ENCODE data around the gene FHOD1.

FHOD1 gene

DNA sequence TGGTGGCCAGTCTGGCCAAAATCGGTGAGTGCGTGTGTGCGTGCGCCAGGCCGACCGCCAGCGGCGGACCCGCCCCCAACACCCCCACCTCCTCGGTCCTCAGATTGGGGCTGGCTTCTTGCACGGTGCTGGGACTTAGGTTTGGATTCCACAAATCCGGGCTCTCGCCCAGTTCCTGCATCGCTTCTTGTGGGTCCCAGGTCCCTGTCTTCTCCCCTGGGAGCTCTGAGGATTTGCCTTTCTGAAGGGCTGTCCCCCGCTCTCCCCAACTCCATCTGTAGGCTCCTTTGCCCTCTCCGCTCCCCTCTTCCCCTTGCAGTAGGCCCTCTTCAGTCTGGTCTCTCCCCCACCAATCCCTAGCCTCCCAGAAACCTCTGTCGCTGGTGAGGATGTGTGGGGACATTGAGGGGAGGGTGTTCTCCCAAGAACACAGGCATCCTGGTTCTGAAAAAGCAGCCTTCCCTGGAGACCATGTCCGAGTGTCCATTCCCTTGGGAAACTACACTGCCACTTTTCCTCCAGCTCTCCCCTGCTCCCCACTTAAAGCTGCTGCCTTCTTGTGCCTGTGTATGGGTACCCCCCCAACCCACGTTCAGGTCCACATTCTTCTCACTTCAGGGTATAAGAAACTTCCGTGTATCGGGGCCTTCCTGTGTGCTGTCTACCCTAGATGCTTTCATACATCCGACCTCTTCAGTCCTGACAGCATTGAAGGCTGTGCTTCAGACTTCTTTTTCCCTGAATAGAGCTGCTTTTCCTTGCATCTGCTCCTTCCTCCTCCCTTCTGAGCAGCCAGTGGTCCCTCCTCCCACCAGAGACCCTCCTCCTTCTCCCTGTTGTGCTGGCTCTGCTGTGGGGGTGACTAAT is 2.1 kb upstream of the FHOD1 start:
- H3K27ac Mint-ChIP-seq = peak overlapping the region; percentile 74
- DNase-seq (ENCODE audit: low spot score) = no peak
- peak overlapping the region; percentile 76 for H3K4me3 Mint-ChIP-seq
- no peaks in the 10 kb centered on the region for H3K9me3 Mint-ChIP-seq
- peaks cover 27% of the 10 kb centered on the region for H3K4me1 Mint-ChIP-seq (ENCODE audit: low read depth)
- H3K27me3 Mint-ChIP-seq (ENCODE audit: low read depth) = peaks cover 16% of the 10 kb centered on the region
- no peaks in the 10 kb centered on the region for H3K36me3 Mint-ChIP-seq (ENCODE audit: low read depth)

DNA sequence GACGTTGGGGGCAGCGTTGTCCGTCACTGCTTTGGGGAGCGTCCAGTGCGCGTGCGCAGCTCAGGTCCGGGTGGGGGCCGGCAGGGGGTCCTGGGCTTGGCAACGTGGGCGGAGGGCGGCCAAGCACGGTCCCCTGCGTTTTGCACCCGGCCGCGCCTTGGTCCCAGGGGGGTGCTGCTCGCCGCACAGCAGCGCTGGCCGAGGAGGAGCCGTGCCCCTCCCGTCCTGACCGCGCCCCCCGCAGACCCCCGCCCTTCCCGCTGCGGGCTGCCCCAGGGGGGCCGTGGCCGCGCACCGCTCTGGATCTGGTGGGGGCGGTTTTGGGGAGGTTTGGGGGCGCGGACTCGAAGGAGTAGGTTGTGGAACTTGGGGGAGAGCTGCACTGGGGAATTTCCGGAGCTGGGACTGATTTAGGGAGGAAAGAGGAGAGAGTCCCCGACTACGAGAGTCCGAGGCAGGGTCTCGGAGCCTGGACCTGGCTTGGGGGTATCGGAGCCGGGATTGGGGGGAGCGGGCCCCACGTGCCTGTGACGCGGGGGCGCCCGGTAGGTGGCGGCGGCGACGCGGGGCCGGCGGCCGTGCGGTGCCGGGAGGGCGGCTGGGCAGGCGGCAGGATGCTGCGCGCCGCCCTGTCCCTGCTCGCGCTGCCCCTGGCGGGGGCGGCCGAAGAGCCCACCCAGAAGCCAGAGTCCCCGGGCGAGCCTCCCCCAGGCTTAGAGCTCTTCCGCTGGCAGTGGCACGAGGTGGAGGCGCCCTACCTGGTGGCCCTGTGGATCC is 1.3 kb upstream of the FHOD1 start, which contains the start of gene SLC9A5:
SLC9A5 (plus strand) TSS at position 579 of the 777 bp plus-strand sequence; CDS start at position 615, 36 bp downstream.
- H3K9me3 Mint-ChIP-seq = no peaks in the 10 kb centered on the region
- H3K36me3 Mint-ChIP-seq (ENCODE audit: low read depth) = no peaks in the 10 kb centered on the region
- H3K4me3 Mint-ChIP-seq = peak within 1 kb of the TSS; percentile 82
- peak; percentile 48 for DNase-seq (ENCODE audit: low spot score)
- H3K27me3 Mint-ChIP-seq (ENCODE audit: low read depth) = peaks cover 16% of the 10 kb centered on the region
- peak within 1 kb of the TSS; percentile 74 for H3K27ac Mint-ChIP-seq
- peaks cover 35% of the 10 kb centered on the region for H3K4me1 Mint-ChIP-seq (ENCODE audit: low read depth)

DNA sequence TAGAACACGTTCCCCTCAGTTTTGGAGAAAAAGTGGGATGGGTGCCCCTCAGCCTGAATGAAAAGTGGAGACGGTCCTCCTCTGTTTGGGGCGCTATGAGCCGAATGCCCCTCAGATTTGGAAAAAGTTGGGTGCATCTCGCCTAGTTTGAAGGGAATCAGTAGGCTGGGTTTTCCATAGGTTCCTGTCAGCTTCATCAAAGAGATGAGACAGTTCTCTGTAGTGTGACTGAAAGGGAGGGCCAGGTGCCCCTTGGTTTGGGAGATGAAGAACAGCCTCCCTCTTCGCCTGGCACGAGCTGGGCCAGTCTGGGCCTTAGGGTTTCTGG is 756 bp upstream of the FHOD1 start:
- H3K4me3 Mint-ChIP-seq = peak overlapping the region; percentile 82
- H3K27ac Mint-ChIP-seq = peak overlapping the region; percentile 71
- peaks cover 40% of the 10 kb centered on the region for H3K4me1 Mint-ChIP-seq (ENCODE audit: low read depth)
- DNase-seq (ENCODE audit: low spot score) = no peak
- no peaks in the 10 kb centered on the region for H3K9me3 Mint-ChIP-seq
- no peaks in the 10 kb centered on the region for H3K36me3 Mint-ChIP-seq (ENCODE audit: low read depth)
- H3K27me3 Mint-ChIP-seq (ENCODE audit: low read depth) = peaks cover 16% of the 10 kb centered on the region

DNA sequence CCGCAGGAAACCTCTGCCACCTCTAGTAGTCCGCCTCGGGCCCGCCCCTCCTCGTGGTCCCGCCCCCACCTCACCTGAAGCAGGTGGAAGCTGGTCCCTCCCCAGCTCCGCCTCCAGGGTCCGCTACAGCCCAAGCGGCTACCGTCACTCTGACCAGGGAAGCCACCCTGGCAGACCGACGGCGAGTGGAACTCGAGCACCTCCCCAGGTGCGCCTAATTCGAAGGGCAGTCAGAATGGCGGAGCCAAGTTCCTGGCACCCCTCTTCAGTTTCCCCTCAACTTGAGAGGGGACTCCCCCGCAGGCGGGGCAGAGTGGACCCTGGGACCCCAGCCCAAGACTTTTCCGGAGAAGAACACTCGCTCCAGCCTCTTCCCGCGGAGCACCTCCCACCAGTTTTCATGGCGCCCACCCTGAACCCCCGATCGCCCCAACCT is 507 bp downstream of the FHOD1 start:
- no peak for DNase-seq (ENCODE audit: low spot score)
- H3K27me3 Mint-ChIP-seq (ENCODE audit: low read depth) = peaks cover 16% of the 10 kb centered on the region
- H3K36me3 Mint-ChIP-seq (ENCODE audit: low read depth) = peaks cover 2% of the 10 kb centered on the region
- H3K9me3 Mint-ChIP-seq = no peaks in the 10 kb centered on the region
- peak overlapping the region; percentile 47 for H3K27ac Mint-ChIP-seq
- peaks cover 44% of the 10 kb centered on the region for H3K4me1 Mint-ChIP-seq (ENCODE audit: low read depth)
- peak overlapping the region; percentile 82 for H3K4me3 Mint-ChIP-seq

DNA sequence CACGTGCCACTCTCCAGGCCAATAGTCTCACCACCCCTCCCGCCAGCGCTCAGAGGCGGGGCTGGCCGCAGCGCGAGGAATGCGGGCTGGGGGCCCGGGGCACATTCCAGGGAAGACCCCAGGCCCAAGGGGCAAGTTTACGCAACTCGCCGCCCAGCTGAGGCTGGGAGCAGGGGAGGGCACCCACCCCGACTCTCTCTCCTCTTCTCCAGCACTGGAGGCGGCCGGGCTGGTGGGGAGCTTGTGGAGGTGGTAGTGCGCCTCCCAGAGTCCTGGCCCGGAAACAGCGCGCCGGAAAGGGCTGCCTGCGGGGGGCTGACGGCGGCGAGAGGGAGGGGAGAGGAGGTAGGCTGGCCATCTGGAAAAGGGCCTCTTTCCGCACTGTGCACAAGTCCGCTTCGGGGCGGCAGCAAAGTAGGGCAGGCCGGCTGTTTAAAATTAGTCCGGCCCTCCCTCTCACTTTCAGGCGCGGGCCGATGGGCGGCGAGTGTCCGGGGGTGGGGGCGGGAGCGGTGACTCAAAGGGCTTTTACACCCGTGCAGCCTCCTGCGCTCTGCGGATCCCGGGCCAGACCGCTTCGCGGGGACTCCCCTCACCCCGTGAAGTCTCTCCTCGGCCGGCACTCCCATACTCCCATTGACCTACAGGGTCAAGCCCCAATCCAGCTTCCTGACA is 1.1 kb downstream of the FHOD1 start:
- DNase-seq (ENCODE audit: low spot score) = peak; percentile 65
- Mint-ChIP-seq H3K4me1 (ENCODE audit: low read depth) (peaks cover 49% of the 10 kb centered on the region), H3K36me3 (ENCODE audit: low read depth) (peaks cover 5% of the 10 kb centered on the region), H3K27ac (no peak overlapping the region), H3K27me3 (ENCODE audit: low read depth) (peaks cover 16% of the 10 kb centered on the region), H3K9me3 (no peaks in the 10 kb centered on the region), H3K4me3 (peak overlapping the region; percentile 82)

DNA sequence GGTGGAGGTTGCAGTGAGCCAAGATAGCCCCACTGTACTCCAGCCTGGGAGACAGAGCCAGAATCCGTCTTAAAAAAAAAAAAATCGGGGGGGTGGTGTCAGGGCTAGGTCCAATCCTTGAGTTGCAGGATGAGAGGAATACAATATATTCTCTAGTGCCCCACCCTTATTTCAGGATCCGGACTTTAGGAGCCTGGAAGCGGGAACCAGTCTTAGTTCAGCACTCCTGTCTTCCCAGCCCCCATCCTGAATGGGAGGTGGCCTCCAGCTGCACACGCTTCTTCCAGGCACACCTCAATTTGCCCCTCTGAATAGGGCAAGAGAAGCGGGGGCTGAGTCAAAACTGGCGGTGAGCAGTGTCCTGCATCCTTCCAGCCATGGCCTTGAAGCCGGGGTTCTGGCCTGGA is 1.6 kb downstream of the FHOD1 start:
- no peaks in the 10 kb centered on the region for H3K9me3 Mint-ChIP-seq
- peak overlapping the region; percentile 14 for H3K27ac Mint-ChIP-seq
- H3K4me1 Mint-ChIP-seq (ENCODE audit: low read depth) = peaks cover 50% of the 10 kb centered on the region
- H3K27me3 Mint-ChIP-seq (ENCODE audit: low read depth) = peaks cover 16% of the 10 kb centered on the region
- H3K4me3 Mint-ChIP-seq = peak overlapping the region; percentile 72
- peaks cover 6% of the 10 kb centered on the region for H3K36me3 Mint-ChIP-seq (ENCODE audit: low read depth)
- DNase-seq (ENCODE audit: low spot score) = no peak

DNA sequence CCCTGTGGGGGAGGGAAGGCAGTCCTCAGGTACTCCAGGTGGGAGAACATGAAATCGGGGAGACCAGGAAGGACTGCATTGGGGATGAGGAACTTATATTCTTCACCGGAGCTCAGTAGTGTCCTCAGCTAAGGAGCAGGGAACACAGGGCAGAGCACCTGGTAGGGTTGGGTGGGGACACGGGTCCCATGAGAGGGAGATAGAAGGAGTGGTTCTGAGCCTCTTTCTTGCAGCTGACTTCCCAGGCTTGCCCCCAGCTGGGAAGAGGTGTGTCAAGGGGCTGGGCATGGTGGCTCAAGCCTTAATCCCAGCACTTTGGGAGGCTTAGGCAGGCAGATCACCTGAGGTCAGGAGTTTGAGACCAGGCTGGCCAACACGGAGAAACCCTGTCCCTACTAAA is 2.1 kb downstream of the FHOD1 start:
- DNase-seq (ENCODE audit: low spot score) = no peak
- H3K36me3 Mint-ChIP-seq (ENCODE audit: low read depth) = peaks cover 6% of the 10 kb centered on the region
- H3K4me3 Mint-ChIP-seq = peak overlapping the region; percentile 72
- peaks cover 50% of the 10 kb centered on the region for H3K4me1 Mint-ChIP-seq (ENCODE audit: low read depth)
- peak overlapping the region; percentile 89 for H3K27ac Mint-ChIP-seq
- H3K9me3 Mint-ChIP-seq = no peaks in the 10 kb centered on the region
- H3K27me3 Mint-ChIP-seq (ENCODE audit: low read depth) = peaks cover 14% of the 10 kb centered on the region

DNA sequence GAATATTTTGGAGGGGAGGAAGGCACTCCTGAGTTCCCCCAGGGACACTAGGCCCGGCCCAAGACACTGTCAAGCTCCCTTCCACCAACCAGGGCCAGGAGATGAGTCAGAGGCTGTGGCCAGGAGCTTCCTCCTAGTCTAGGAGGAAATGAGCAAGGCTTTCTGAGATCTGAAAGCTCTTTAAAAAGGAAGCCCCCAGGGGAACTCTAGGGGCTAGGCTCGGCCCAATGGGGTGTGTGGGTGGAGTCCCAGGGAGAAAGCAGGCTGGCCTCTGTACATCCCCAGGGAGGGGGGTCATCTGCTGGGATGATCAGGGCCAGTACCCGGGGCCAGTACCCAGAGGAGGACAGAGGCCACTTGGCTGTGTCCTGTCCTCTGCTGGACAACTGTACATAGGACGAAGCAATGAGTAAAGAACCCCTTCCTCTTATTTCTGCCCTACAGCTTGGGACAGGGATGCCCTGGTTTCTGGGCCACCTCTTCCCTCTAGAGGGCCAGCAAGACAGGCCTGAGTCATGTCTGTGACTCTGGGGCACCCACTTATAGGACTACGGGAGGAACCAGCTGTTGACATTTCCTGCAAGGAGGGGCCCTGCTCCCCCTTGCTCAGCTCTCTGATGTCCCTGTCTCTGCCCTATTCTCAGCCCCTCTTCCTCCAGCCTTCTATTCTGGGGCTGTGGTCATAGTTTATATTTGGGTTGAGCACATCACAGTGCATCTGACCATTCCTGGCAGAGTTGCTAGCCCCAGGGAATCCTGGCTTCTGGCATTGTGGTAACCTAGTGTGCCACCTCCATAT is 2.7 kb downstream of the FHOD1 start:
- Mint-ChIP-seq H3K27ac (peak overlapping the region; percentile 89), H3K9me3 (no peaks in the 10 kb centered on the region), H3K36me3 (ENCODE audit: low read depth) (peaks cover 6% of the 10 kb centered on the region), H3K4me1 (ENCODE audit: low read depth) (peaks cover 47% of the 10 kb centered on the region), H3K27me3 (ENCODE audit: low read depth) (peaks cover 8% of the 10 kb centered on the region), H3K4me3 (peak overlapping the region; percentile 72)
- peak; percentile 87 for DNase-seq (ENCODE audit: low spot score)

DNA sequence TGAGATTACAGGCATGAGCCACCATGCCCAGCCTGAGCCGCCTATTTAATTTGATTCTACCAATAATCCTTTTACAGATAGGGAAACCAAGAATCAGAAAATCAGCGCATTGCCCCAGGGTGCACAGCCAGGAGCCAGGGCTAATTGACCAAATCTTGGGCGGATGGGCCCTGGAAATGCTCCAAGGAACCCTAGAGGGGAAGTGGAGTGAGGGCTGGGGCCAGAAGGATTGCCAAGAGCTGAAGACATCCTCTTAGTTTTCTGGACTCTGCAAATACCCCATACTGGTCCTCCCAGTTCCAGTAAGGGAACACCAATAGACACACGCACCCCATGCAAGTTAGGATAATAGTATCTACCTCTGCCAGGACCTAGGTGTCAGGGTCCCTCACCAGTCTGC is 3.8 kb downstream of the FHOD1 start:
- peaks cover 11% of the 10 kb centered on the region for H3K36me3 Mint-ChIP-seq (ENCODE audit: low read depth)
- DNase-seq (ENCODE audit: low spot score) = no peak
- peaks cover 4% of the 10 kb centered on the region for H3K27me3 Mint-ChIP-seq (ENCODE audit: low read depth)
- peak overlapping the region; percentile 72 for H3K4me3 Mint-ChIP-seq
- H3K4me1 Mint-ChIP-seq (ENCODE audit: low read depth) = peaks cover 44% of the 10 kb centered on the region
- no peaks in the 10 kb centered on the region for H3K9me3 Mint-ChIP-seq
- peak overlapping the region; percentile 89 for H3K27ac Mint-ChIP-seq

DNA sequence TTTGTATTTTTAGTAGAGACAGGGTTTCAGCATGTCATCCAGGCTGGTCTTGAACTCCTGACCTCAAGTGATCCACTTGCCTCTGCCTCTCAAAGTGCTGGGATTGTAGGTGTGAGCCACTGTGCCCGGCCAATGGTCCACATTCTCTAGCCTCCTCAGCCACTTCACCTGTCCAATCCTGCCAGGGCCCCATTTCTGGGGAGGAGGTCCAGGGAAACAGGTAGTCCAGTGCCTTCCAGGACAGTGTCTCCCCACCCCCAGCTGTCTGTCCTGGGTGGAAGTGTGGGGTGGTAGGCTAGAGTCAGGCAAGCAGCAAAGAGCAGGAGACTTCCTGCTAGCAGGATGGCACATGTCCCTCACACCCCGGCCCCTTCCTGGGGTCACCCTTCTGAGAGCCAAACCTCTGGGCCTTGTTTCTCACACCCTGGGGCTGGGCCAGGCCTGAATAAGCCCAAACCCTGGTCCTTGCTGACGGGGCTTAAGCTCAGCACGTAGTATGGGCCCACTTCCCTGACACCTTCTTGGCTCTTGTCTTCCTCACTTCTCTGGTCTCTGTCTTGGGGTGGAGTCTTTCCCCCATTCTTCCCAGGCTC is 5.0 kb downstream of the FHOD1 start:
- Mint-ChIP-seq H3K27ac (peak overlapping the region; percentile 76), H3K4me1 (ENCODE audit: low read depth) (peaks cover 35% of the 10 kb centered on the region)

DNA sequence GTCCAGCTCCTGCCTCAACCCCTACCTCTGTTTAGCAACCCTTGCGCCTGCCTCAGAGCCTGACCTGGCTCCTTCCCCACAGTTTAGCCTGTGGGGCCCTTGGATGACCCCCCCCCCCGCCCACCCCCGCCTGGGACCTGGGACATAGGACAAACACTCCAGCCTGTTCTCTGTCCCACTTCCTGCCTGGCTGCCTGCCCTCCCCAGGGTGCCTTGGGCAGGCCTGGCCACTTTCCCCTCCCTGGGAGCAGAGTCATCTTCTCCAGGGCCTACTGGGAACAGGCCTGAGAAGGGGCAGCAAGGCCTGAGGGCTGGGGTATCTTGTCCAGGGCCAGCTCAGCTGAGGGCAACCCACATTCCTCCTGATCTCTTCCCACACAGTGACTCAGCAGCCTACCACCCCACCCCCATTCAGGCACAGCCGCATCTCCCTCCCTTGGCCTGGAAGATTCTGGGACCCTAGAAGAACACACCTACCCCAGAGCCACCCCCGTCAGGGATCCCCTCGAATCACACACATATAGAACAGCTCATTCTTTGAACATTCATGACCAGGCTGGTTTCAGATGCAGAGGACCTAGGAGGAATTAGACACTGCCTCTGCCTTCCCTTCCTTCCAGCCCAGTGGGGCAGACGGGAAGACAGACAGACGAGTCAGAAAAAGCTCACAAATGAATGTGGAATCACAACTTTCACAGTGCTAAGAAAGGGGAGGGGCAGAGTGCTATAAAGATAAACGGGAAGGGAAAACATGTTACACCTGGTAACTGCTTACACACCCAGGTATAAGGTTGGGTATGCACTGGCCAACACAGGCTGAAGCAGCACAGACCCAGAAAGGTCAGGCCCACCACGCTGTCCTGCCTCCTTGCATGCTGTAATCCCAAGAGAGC is 6.0 kb downstream of the FHOD1 start:
- H3K4me3 Mint-ChIP-seq = no peak overlapping the region
- no peaks in the 10 kb centered on the region for H3K27me3 Mint-ChIP-seq (ENCODE audit: low read depth)
- peaks cover 37% of the 10 kb centered on the region for H3K4me1 Mint-ChIP-seq (ENCODE audit: low read depth)
- H3K9me3 Mint-ChIP-seq = no peaks in the 10 kb centered on the region
- H3K27ac Mint-ChIP-seq = peak overlapping the region; percentile 75
- no peak for DNase-seq (ENCODE audit: low spot score)
- H3K36me3 Mint-ChIP-seq (ENCODE audit: low read depth) = peaks cover 29% of the 10 kb centered on the region

More for the DNA sequence above, 5.0 kb downstream of the FHOD1 start:
- Mint-ChIP-seq H3K4me3 (no peak overlapping the region), H3K36me3 (ENCODE audit: low read depth) (peaks cover 21% of the 10 kb centered on the region), H3K27me3 (ENCODE audit: low read depth) (no peaks in the 10 kb centered on the region), H3K9me3 (no peaks in the 10 kb centered on the region)
- no peak for DNase-seq (ENCODE audit: low spot score)

DNA sequence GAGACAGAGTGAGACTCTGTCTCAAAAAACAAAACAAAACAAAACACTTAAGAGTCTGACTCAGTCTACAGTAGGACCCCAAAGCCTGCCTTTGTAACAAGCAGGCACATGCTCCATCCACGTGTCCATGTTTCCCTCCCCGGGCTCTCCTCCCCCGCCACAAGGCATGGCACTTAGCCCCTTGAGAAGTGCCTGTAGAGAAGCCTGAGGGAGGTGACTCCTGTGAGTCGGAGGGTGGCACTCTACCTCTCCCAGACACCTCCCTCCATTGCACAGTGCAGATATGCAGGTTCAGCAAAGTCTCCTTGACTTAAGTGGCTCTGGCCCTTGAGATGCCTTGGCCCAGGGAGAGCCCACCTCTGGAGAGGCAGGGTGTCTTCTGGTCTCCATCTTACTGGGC is 6.8 kb downstream of the FHOD1 start:
- H3K4me1 Mint-ChIP-seq (ENCODE audit: low read depth) = peaks cover 38% of the 10 kb centered on the region
- no peaks in the 10 kb centered on the region for H3K9me3 Mint-ChIP-seq
- DNase-seq (ENCODE audit: low spot score) = no peak
- peaks cover 35% of the 10 kb centered on the region for H3K36me3 Mint-ChIP-seq (ENCODE audit: low read depth)
- no peaks in the 10 kb centered on the region for H3K27me3 Mint-ChIP-seq (ENCODE audit: low read depth)
- H3K27ac Mint-ChIP-seq = no peak overlapping the region
- no peak overlapping the region for H3K4me3 Mint-ChIP-seq

Data from T-helper 2 cell treated with Interferon-gamma antibody and Interleukin-4, amounts not matched to agents 5 μg/mL and 100 μg/mL, for 36 hours (primary cell).